Lower leg skin (tissue), 3 donors: Measurements from ENCODE around the gene CD81.

Experiments used
- POLR2A ChIP-seq, 2 donors: fragments of 450-650 bp; IDR thresholded peaks; one replicate each; pipeline ENCODE4 v1.6.1; 2016 to 2017; ENCODE audit warnings: antibody characterized with exemption in 2 of 2, mild to moderate bottlenecking in 1 of 2, moderate library complexity in 1 of 2
- TF ChIP-seq, protein P1 (sequence below), 3 donors: fragments of 450-650 bp; IDR thresholded peaks; one replicate each; pipeline ENCODE4 v1.5.1; 2016; ENCODE audit warnings: antibody characterized with exemption in 3 of 3, mild to moderate bottlenecking in 3 of 3, moderate library complexity in 2 of 3

DNA sequence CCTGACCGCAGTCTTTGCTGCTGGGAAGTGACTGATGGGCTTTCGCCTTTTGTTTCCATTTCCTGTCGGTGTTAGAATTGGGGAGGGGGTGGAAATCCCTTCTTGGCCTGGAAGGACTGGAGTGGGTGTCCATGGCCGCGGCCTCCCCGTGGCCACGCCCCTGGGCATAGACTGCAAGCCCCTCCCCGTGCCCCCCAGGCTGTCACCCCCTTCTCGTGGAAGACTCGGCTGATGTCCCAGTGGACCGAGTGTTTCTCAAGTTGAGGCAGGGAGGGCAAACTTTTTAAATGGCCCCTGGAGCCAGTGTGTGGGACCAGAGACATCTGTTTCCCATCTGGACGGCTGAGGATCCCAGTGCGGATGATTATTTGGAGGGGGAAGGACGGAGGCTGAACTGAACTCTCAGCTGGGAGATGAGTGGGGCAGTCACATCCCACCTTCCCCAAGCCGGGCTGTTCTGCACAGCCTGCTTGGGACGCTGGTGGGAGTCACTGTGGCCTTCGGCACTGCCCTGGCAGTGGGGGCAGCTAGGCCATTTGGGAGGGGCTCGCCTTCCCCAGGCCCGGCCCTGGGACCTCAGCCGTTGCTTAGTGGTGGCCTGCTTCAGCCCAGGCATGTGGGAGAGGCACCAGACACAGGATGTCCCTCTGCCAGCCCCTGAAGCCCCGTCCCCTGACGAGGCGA, 1.6 kb downstream of the CD81 start:
- TF ChIP-seq, protein P1, sequence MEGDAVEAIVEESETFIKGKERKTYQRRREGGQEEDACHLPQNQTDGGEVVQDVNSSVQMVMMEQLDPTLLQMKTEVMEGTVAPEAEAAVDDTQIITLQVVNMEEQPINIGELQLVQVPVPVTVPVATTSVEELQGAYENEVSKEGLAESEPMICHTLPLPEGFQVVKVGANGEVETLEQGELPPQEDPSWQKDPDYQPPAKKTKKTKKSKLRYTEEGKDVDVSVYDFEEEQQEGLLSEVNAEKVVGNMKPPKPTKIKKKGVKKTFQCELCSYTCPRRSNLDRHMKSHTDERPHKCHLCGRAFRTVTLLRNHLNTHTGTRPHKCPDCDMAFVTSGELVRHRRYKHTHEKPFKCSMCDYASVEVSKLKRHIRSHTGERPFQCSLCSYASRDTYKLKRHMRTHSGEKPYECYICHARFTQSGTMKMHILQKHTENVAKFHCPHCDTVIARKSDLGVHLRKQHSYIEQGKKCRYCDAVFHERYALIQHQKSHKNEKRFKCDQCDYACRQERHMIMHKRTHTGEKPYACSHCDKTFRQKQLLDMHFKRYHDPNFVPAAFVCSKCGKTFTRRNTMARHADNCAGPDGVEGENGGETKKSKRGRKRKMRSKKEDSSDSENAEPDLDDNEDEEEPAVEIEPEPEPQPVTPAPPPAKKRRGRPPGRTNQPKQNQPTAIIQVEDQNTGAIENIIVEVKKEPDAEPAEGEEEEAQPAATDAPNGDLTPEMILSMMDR (IDR thresholded peaks at IDR 0.05), result no peak
- no peak for TF ChIP-seq POLR2A (IDR thresholded peaks at IDR 0.05)
